HG02943 (cell line): ENCODE measurements around the gene CSNK1D.

Experiments used
- ATAC-seq: cut with Tn5 transposase; IDR thresholded peaks from one replicate; pipeline ENCODE4 v1.9.1; 2021; ENCODE audit warnings: mild to moderate bottlenecking, low read depth, moderate library complexity; ENCODE audit not compliant: unreplicated experiment

CSNK1D gene

DNA sequence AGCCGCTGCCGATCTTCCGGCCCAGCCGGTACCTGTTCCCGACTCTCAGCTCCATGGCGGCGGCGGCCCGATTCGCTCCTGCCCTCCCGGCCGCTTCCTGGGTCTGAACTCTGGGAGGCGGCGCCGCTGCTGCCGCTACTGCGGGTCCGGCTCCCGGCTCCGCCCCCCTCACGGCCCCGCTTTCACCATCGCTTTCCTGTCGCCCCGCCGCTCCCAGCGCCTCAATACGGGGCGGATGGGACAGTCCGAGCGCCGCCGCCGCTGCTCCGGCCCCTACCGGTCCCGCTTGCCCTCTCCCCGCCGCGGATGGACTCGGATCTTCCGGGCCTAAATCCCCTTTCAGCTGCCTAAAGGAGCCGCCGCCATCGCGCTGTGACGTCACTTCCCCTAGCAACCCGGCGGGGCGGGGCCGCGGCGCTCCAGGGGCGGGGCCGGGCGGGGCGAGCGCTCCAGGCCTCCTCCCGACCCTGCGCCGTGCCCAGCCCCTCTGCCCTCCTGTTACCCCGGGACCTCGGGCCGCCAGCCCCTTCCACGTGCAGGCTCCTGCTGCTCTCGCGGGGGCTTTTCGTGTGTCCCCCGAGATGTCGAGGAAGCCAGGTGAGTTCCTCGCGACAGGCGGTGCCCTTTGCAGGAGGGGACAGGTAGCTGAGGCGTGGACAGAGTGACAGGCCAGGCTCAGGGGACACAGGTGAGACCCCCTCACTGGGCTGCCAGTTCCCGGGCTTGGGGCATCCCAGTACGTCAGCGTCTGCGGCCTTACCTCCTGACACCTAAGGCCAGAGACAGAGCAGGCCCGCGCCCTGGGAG, at the start of gene CSNK1D:
Gene CSNK1D (minus strand): TSS at position 374 of the 807 bp plus-strand sequence. CDS start 319 bp downstream, at position 55.
- peak; percentile 63 for ATAC-seq

DNA sequence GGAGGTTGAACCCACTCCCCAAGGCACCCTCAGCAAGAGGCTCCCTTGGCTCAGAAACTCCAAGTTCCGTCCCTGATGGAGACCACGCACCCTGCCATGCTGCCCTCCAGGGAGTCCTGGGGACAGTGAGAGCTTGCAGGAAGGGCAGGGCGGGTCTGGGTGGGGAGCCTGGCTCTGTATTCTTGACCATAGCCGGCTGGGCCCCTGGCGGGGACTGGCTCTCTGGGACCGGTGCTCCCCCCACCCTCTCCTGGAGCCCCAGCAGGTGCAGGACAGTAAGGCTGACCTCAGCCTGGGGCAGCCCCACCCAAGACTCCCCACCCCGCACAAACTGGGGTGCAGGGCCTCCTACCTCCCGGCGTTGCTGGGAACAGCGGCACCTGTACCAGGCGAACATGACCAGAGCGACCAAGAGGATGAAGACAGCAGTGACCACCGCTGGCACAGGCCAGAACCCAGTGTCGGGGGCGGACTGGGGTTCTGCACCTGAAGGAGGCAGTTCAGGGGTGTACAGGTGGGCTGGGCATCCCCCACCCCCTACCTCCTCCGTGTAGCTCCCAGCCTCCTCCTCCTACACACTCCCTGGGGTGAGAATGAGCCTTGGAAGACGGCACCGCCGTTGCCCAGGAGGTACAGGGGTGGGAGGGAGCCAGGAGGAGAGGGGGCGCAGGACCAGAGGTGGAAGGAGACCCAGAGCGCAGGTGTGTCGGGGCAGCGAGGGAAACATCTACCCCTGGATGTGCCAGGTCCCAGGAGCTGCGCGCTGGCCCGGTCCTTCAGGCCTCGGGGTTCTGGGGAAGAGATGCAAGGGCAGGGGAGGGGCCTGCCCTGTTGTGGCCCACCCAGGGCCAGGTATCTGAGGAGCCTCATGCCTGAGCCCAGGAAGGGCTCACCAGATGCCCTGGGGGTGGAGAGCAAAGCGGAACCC, 49.3 kb upstream of the CSNK1D start:
- no peak for ATAC-seq

GRCh38 chr17:82321947-82322466, 48.5 kb upstream of the CSNK1D start:
- ATAC-seq, result no peak

DNA sequence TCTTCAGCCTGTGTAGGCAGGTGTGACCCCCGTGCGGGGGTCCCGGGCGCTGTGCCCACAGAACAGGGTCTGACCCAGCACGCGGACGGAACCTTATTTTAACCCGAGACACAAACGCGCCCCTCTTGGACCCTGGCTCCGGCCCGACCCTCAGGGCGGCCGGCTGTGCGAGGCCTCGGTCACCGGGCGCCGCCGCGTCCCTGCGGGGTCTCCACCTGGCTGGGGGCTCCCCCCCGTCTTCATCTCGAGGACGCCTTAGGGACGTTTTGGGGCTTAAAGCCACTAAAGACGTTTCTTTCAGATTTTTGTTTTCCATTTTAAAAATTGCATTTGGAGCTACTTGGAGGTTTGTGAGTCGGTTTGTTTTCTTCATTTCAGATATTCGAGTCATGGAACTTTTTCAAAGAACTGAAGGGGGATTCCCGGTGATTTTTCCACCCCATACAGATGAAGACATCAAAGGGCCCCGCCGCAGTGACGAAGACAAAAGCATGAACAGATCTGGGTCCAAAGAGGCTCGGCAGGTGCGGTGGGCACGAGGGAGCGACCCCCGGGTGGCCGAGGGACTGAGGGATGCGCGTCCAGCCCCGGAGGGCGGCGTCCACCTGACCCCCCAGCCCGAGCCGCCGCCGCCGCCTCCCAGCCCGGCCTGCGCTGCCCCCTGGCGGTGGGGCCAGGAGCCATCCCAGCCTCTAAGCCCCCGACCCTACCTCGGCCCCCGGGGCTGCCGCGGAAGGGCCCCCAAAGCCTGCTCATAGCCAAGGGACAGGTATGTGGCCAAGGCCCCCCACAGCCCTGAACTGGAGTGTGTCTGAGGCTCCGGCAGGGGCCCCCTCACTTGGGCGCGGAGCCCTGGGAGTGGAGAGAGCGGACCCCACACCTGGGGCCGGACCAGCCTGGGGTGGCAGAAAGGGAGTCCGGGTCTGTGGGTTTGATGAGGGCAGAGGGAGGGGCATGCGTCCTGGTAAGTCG, 47.7 kb upstream of the CSNK1D start:
- ATAC-seq, result no peak

GRCh38 chr17:82320140-82320840, 46.8 kb upstream of the CSNK1D start:
- no peak for ATAC-seq

DNA sequence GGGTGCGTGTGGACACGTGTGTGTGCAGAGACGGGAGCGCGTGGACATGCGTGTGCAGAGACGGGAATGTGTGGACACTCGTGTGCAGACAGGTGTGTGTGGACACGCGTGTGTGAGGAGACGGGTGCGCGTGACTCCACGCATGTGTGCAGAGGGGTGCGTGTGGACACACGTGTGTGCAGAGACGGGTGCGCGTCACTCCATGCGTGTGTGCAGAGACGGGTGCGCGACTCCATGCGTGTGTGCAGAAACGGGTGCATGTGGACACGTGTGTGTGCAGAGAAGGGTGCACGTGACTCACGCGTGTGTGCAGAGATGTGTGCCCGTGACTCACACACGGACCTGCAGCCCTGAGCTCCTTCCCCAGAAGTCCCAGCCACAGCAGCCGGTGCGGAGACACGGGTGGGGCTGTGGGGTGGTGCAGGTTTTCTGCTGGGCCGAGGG, 46.1 kb upstream of the CSNK1D start:
- ATAC-seq, result no peak

DNA sequence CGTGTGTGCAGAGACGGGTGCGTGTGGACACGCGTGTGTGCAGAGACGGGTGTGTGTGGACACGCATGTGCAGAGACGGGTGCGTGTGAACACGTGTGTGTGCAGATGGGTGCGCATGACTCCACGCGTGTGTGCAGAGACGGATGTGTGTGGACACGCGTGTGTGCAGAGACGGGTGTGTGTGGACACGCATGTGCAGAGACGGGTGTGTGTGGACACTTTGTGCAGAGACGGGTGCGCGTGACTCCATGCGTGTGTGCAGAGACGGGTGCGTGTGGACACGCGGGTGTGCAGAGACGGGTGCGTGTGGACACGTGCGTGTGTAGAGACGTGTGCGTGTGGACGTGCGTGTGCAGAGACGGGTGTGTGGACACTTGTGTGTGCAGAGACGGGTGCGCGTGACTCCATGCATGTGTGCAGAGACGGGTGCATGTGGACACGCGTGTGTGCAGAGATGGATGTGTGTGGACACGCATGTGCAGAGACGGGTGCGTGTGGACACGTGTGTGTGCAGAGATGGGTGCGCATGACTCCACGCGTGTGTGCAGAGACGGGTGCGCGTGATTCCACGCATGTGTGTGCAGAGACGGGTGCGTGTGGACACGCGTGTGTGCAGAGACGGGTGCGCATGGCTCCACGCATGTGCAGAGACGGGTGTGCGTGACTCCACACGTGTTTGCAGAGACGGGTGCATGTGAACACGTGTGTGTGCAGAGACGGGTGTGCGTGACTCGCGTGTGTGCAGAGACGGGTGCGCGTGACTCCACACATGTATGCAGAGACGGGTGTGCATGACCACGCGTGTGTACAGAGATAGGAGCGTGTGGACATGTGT, 45.5 kb upstream of the CSNK1D start:
- ATAC-seq, result no peak

DNA sequence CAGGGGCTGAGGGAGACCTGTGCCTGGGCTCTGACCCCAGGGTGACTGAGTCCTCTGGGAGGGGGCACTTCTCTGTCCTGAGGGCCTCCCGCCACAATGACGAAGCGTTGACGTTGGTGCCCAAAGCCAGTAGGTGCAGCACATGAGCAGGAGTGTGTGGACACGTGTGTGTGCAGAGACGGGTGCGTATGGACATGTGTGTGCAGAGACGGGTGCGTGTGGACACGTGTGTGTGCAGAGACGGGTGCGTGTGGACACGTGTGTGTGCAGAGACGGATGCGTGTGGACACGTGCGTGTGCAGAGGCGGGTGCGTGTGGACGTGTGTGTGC, 44.6 kb upstream of the CSNK1D start:
- ATAC-seq, result no peak

- ATAC-seq, result no peak
These were observed 44.1 kb upstream of the CSNK1D start, which contains the start of gene CD7 for GRCh38 chr17:82317394-82318168. Gene CD7 (minus strand): TSS chr17:82317608. CDS start chr17:82317495, 113 bp downstream.

GRCh38 chr17:82316651-82317393, 43.3 kb upstream of the CSNK1D start:
- no peak for ATAC-seq

- ATAC-seq, result no peak
These were observed 42.3 kb upstream of the CSNK1D start for GRCh38 chr17:82315703-82316358.

DNA sequence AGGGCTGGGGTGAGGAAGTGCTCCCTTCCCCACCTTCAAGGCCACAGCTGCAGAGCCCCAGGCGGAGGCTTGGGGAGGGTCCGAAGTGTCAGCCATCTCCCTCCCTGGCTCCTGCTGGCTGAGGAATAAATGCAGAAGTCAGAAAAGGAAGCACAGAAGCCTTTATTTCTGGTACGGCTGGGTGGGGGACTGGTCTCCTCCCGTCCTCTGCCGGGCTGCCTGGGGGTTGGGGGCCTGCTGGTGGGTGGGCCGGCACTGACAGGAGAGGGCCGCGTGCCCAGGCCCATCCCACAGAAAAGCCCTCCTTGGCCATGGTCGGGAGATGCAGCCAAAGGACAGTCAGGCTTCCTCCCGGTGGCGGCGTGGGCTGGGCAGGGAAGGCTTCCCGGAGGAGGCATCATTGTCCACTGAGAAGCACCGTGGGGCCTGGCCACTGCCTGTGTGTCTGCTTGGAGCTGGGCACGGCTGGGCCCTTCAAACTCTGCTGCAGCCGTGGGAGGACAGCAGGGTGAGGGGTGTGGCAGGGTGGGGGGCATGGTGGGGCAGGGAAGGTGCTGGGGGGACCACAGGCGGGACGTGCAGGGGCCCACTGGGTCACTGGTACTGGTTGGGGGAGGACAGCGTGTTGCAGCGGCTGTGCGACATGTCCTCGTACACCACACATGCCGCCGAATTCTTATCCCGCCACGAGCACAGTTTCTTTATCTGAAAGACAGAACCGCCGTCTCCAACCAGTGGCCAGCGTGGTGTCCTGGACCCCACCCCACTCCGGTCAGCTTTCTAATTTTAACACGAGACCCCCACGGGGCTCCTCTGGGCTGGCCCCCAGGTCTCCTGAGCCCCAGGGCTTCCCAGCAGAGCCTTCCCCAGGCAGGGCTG, 41.5 kb upstream of the CSNK1D start:
- no peak for ATAC-seq

DNA sequence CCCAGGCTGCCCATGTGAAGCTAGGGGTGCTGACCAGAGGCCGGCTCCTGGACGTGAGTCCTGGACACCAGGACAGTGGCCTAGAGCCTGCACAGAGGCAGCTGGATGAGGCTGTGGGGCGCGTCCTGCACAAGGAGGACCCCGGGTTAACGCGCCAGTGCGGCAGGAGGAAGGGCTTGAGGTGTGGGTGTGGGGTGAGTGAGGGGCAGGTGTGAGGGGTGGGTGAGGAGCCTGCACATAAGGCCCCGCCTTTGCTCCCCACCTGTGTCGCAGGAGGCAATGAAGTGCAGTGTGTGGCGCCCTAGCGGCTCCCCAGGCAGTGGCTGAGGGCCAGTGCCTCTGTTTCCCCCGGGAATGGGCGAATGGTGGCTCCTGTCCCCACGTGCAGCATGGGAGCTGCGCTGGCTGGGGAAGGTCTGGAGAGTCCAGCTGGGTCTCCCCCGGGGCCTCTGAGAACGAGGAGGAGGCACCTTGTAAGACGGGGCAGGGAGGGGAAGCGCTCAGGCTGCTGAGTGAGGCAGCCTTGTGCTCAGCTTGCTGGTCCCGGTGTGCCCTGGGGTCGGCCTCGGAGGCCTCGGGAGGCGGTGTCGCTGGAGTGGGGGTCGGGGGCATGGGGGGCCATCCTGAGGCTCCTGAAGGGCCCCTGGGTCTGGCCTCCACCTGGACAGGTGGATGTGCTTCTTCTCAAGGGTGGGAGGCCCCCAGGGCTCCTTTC, 40.7 kb upstream of the CSNK1D start:
- no peak for ATAC-seq

- ATAC-seq, result no peak
These were observed 39.9 kb upstream of the CSNK1D start for GRCh38 chr17:82313195-82314011.
